Measurements from ENCODE around the gene ACSM2A. TPM values are rescaled to one million over a fixed set of nuclear protein-coding genes. Genes with fewer than 3 reads are reported as not detected.
"Not testable (repeated sequence)": the region's sequence is repeated elsewhere in the genome, so short reads cannot be mapped to it uniquely, and the experiment has no call there.

The ACSM2A gene
- not detected for total RNA-seq
- not detected for polyA plus RNA-seq
- long read RNA-seq, donor 1 = 0 reads
- long read RNA-seq, donor 2 = 0 reads
- long read RNA-seq, donor 3 = 0 reads

- H3K27ac ChIP-seq, H3K4me3 ChIP-seq: not testable (repeated sequence)
Observed at GRCh38 chr16:20451364-20451763, at the start of gene ACSM2A. TSS of gene ACSM2A (plus strand) at chr16:20451521. CDS start at chr16:20460115, 8,594 bp downstream.

GRCh38 chr16:20402651-20403050 is 48.7 kb upstream of the ACSM2A start:
- Histone ChIP-seq H3K27ac (no peak overlapping the region), H3K36me3 (no peaks in the 10 kb centered on the region), H3K9me3 (no peaks in the 10 kb centered on the region), H3K4me3 (no peak overlapping the region), H3K4me1 (no peaks in the 10 kb centered on the region), H3K27me3 (no peaks in the 10 kb centered on the region)
- DNase-seq (no peak), ATAC-seq (no peak)
- 92 to 100% (median 93%) methylated on average over 2 of the region's 2 CpGs for WGBS, 4 donors
- intact Hi-C loops (cut with DNase I) = no loop called here
- TF ChIP-seq POLR2A (IDR thresholded peaks at IDR 0.05) = no peak
- no peak for TF ChIP-seq CTCF (IDR thresholded peaks at IDR 0.05)

More at GRCh38 chr16:20451364-20451763, at the start of gene ACSM2A:
- intact Hi-C loops (cut with DNase I); H3K27me3 ChIP-seq; H3K4me1 ChIP-seq; H3K36me3 ChIP-seq; DNase-seq; ATAC-seq; H3K9me3 ChIP-seq: not testable (repeated sequence)
- WGBS, 4 donors = 46 to 61% methylated on average over 1 of the region's 1 CpG; no CpG with 5 or more reads in 2 of the 4 donors

- DNase-seq = no peak
- WGBS, 4 donors = 89 to 100% (median 95%) methylated on average over 2 of the region's 2 CpGs
Observed at GRCh38 chr16:20404637-20405036, 46.7 kb upstream of the ACSM2A start, which contains the start of gene PDILT. TSS of gene PDILT (minus strand) at chr16:20404737. CDS start at chr16:20399300, 5,437 bp downstream.

GRCh38 chr16:20409398-20410120 is 41.8 kb upstream of the ACSM2A start, which contains the start of gene ACSM5:
TSS of gene ACSM5 (plus strand) at chr16:20409534. CDS start at chr16:20411485, 1,951 bp downstream.
- Histone ChIP-seq H3K36me3 (no peaks in the 10 kb centered on the region), H3K4me1 (peaks cover 0 to 13% (median 0%) of the 10 kb centered on the region in 12 donors), H3K27me3 (no peaks in the 10 kb centered on the region), H3K27ac (peak within 1 kb of the TSS in 4 of 12 donors; percentile 8 to 67 (median 46)), H3K4me3 (peak within 1 kb of the TSS in 2 of 12 donors; percentile 34 to 38), H3K9me3 (peaks cover 0 to 4% (median 0%) of the 10 kb centered on the region in 12 donors)
- WGBS, 4 donors = 73 to 85% (median 77%) methylated on average over 6 of the region's 6 CpGs
- DNase-seq (peak in 4 of 5 donors; percentile 40 to 88 (median 59)), ATAC-seq (peak; percentile 60 to 99 (median 74))
- intact Hi-C loops (cut with DNase I) = no loop called here
- TF ChIP-seq CTCF (IDR thresholded peaks at IDR 0.05) (no peak), POLR2A (IDR thresholded peaks at IDR 0.05) (no peak)

More at GRCh38 chr16:20404637-20405036, 46.7 kb upstream of the ACSM2A start, which contains the start of gene PDILT:
- Histone ChIP-seq H3K4me3 (no peak within 1 kb of the TSS), H3K27me3 (no peaks in the 10 kb centered on the region), H3K4me1 (peaks cover 0 to 5% (median 0%) of the 10 kb centered on the region in 12 donors), H3K36me3 (no peaks in the 10 kb centered on the region), H3K27ac (no peak within 1 kb of the TSS), H3K9me3 (no peaks in the 10 kb centered on the region)
- no peak for TF ChIP-seq CTCF (IDR thresholded peaks at IDR 0.05)
- TF ChIP-seq POLR2A (IDR thresholded peaks at IDR 0.05) = no peak
- no peak for ATAC-seq
- intact Hi-C loops (cut with DNase I) = no loop called here

Measured in heart left ventricle (tissue), 16 donors.